GM21381 (cell line): Measurements from ENCODE around the gene ATP6V0D1.
"Not testable (repeated sequence)": the region's sequence is repeated elsewhere in the genome, so short reads cannot be mapped to it uniquely, and the experiment has no call there.

ENCODE experiments used
- ATAC-seq: cut with Tn5 transposase; IDR thresholded peaks from one replicate; pipeline ENCODE4 v1.9.1; 2021; ENCODE audit warnings: mild to moderate bottlenecking, moderate library complexity; ENCODE audit not compliant: unreplicated experiment

Gene ATP6V0D1

DNA sequence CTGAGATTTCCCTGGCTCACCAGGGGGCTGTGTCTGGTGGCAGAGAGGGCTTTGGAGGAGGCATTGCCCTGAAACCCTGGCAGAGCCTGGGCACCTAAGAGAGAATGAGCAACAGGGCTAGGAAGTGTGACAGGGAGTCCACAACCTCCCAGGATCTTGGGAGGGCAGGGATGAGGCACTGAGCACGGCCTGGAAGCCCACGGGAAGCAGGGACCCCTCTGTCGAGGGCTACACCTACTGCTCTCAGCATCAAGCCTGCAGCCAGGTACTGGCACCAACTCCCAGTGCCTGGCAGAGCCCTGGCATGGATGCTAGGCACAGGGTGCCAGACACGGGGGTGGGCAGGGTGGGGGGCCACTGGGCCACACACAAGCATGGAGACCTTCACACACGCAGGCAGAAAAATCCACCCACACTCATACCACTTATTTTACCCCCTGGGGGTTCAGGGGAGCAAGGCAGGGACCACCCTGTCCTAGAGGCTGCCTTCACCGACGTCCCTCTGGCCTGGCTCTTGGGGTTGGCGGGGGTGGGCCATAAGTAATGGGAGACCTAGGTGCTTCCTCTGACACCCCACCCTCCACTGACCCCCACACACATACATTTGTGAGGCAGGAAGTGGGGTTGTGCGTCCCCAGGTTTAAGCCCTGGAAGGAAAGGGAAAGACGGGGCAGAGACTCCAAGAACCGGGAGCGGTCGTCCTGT lies 51.0 kb downstream of the ATP6V0D1 start:
- ATAC-seq = no peak

DNA sequence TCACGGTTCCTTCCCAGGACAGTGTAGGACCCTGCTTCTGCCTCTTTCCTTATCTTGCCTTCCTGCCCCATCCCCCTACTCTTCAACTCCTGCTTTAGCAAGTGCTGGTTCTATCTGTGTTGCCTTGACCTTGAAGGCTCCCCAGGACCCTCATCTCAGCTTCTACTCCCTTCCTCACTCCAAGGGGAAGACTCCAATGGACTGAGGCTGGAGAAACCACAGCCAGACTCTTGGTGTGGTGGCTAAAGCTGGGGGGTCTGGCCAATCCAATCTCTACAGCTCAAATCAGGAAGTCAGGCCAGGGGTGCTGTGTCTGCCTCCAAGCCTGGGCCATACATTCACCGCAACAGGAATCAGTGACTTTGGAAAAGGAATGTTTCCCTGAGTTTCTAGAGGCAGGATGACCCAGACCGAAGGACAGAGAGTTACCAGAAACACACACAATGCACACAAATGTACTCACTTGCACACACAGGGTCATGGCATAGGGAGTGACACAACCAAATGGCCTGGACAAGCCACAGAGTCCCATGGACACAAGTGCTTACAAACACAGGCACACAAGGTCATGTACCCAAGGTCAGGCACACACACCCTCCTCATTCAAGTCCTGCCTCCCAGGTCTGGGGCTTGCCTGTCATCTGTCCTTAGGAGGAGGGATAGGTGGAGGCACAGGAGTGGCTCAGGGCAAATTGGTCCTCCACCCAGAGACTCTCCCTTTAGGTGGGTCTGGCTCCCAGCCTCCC lies 51.7 kb downstream of the ATP6V0D1 start:
- ATAC-seq = no peak

GRCh38 chr16:67428146-67428731 lies 52.7 kb downstream of the ATP6V0D1 start:
- ATAC-seq = no peak

DNA sequence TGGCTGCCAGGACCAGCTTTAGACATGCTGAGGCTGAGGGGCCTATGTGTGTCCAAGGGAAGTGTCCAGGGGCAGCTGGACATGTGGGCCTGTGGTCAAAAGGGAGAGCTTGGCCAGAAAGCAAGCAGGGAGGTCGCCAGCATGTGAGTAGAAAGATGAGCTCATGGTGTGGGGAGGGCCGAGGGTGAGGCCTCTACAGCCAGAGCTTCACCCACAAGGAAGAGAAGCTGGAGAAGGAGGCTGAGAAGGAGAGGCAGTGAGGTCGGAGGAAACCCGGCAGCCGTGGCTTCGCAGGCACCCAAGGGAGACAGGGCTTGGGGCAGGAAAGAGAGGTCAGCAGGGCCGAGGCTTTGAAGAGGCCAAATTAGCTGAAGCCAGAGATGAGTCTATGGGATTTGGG lies 54.0 kb downstream of the ATP6V0D1 start:
- ATAC-seq = no peak

GRCh38 chr16:67426022-67426421 lies 54.9 kb downstream of the ATP6V0D1 start:
- no peak for ATAC-seq

GRCh38 chr16:67425580-67425979 lies 55.4 kb downstream of the ATP6V0D1 start:
- no peak for ATAC-seq

GRCh38 chr16:67425061-67425460 lies 55.9 kb downstream of the ATP6V0D1 start:
- no peak for ATAC-seq

DNA sequence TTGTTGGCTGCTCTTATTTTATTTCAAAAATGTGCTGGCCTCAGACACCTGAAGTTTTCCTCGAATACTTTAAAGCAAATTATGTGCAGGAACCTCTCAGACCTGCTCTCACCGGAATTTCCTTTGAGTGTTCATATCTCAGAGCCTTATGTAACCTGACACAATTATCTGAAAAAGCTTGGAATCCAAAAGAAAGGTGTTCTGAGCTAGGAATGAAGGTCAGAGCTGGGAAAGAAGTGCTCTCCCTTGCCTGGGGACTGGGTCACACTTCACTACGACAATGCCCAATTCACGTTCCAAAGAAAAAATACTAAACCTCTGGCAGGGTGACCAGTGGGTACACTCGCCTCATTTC lies 56.7 kb downstream of the ATP6V0D1 start:
- ATAC-seq = no peak

GRCh38 chr16:67423611-67424260 lies 57.2 kb downstream of the ATP6V0D1 start:
- no peak for ATAC-seq

- ATAC-seq = no peak
These were observed 57.9 kb downstream of the ATP6V0D1 start for GRCh38 chr16:67423015-67423414.

DNA sequence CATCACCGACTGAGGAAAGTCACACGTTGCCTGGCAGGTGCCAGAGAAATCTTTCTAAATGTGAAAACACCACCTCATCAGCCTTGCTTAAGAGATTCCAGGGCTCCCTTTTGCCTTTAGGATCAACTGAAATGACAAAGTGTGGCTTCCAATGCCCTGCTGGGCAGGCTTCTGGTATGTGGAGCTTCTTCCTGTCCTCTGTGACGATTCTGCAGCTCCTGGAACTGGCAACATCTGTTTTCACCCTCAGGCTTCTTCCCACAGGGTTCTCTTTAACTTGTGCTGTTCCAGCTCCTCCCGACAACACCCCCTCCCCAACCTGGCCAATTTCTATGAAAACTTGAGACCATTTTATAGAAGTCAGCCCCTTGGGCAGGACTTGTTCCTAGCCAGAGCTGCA lies 59.9 kb downstream of the ATP6V0D1 start:
- ATAC-seq = no peak

- ATAC-seq = no peak
These were observed 61.0 kb downstream of the ATP6V0D1 start for GRCh38 chr16:67419931-67420330.

- no peak for ATAC-seq
These were observed 61.5 kb downstream of the ATP6V0D1 start for GRCh38 chr16:67419502-67419901.

GRCh38 chr16:67417333-67418061 lies 63.5 kb downstream of the ATP6V0D1 start:
- no peak for ATAC-seq

DNA sequence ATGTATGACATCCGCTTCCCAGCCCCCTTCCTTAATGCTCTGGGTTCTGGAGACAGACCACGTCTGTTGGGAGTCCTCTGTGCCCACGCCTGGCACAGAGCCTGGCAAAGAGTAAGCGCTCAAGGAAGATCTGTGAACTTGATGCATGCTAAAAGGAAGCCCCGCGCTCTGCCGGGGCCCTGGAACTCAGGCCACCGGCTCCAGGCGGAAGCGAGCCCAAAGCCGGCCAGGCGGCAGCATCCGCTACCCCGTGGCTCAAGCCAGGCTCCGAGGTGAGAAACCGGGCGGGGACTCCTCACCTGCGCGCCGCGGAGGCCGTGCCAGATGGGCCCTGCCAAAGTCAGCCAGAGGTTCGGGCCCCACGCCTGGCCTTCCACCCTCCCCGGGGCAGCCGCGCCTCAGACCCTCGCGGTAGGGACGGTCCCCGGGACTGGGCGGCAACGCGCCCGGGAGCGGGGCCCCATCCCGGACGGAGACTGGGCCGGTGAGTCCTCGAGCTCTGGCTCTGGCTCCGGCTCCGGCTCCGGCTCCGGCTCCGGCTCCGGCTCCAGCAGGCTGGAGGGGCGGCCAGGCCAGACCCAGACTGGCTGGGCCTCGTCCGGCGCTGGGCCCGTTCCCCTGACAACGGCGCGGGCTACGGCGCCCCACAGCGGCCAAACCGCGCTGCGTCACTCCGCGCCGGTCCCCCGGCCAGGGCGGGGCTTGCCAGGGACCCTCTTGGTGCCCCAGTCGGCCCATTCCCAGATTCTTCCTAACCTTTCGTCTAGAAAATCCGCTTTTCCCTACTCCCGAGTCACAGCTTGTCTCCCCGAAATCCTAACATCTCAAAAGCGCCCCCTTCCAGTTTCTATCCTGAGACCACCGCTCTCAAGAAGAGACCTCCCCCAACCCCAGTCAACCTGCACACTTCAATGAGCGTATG lies 64.8 kb downstream of the ATP6V0D1 start, which contains the start of gene ZDHHC1:
Gene ZDHHC1 (minus strand): TSS at position 606 of the 922 bp plus-strand sequence. CDS start 8,702 bp downstream, outside the sequence.
- ATAC-seq = peak; percentile 54

DNA sequence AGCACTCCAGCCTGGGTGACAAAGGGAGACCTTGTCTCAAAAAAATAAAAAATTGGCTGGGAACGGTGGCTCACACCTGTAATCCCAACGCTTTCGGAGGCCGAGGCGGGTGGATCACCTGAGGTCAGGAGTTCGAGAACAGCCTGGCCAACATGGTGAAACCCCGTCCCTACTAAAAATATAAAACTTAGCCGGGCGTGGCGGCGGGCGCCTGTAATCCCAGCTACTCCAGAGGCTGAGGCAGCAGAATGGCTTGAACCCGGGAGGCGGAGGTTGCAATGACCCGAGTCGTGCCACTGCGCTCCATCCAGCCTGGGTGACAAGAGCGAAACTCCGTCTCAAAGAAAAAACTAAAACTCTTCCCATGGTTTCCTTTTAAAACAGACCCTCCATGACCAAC lies 65.5 kb downstream of the ATP6V0D1 start:
- not testable (repeated sequence) for ATAC-seq

DNA sequence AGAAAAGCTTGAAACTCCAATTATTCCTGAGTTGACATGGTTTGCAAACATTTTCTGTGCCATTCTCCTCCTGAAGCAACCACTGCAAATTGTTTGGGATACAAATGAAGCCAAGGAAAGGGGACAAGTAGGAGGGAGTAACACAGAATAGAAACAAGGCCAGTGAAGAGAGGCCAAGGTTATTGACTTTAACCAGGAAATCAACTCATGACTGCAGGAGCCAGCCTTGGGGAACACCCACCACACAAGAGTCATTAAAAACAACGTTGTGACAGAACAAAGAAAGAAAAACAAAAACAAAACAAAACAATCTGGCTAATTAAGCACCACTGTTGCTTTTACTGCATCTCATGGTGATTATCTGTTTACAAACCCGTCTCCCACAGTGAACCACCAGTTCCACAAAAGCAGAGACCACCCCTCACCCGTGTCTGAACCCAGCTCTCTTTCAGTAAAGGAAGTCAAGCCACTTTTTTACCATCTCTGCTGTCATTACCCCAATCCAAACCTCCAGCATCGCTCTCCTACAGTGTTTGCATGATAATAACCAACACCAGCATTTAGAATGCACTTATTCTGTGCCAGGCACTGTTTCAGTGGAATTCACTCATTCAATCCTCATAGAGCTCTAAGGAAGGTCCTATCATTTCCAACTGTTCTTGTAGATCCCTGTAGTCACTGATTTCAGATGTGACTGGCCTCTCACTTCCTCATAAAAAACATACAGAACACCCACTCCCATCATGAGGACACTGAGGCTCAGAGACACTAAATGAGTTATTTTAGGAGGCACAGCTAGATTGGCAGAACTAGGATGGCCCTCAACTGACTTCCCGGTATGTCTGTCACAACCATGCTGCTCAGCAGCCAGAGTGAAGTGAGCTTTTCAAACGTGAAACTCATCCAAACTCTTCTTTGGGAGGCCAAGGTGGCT lies 66.7 kb downstream of the ATP6V0D1 start:
- no peak for ATAC-seq

GRCh38 chr16:67412294-67412693 lies 68.7 kb downstream of the ATP6V0D1 start:
- ATAC-seq = no peak

- ATAC-seq = no peak
These were observed 69.6 kb downstream of the ATP6V0D1 start for GRCh38 chr16:67411339-67411738.
